HG02840 (cell line): Measurements from ENCODE around the gene LARP4B.

Source experiments
- ATAC-seq: cut with Tn5 transposase; IDR thresholded peaks from one replicate; pipeline ENCODE4 v1.9.1; 2021; ENCODE audit warnings: mild to moderate bottlenecking, moderate library complexity, moderate number of reproducible peaks; ENCODE audit not compliant: unreplicated experiment, low FRiP score

The LARP4B gene

GRCh38 chr10:813286-813685 lies 118.2 kb downstream of the LARP4B start:
- no peak for ATAC-seq

- no peak for ATAC-seq
Measured at GRCh38 chr10:812787-813186, 118.7 kb downstream of the LARP4B start.

- no peak for ATAC-seq
Measured at GRCh38 chr10:811379-812175, 119.9 kb downstream of the LARP4B start.

- no peak for ATAC-seq
Measured at GRCh38 chr10:810351-810846, 121.1 kb downstream of the LARP4B start.

- no peak for ATAC-seq
Measured at GRCh38 chr10:809671-810350, 121.7 kb downstream of the LARP4B start.

GRCh38 chr10:807958-808353 lies 123.5 kb downstream of the LARP4B start:
- ATAC-seq = no peak

GRCh38 chr10:807163-807957 lies 124.1 kb downstream of the LARP4B start:
- no peak for ATAC-seq

- no peak for ATAC-seq
Measured at GRCh38 chr10:806451-807162, 124.9 kb downstream of the LARP4B start.

- ATAC-seq = no peak
Measured at GRCh38 chr10:805620-806305, 125.7 kb downstream of the LARP4B start.

GRCh38 chr10:804787-805619 lies 126.5 kb downstream of the LARP4B start:
- ATAC-seq = no peak

- no peak for ATAC-seq
Measured at GRCh38 chr10:804191-804781, 127.2 kb downstream of the LARP4B start.

GRCh38 chr10:803041-803741 lies 128.3 kb downstream of the LARP4B start:
- ATAC-seq = no peak

- no peak for ATAC-seq
Measured at GRCh38 chr10:802506-802905, 129.0 kb downstream of the LARP4B start.

- no peak for ATAC-seq
Measured at GRCh38 chr10:797179-797578, 134.3 kb downstream of the LARP4B start.

- ATAC-seq = no peak
Measured at GRCh38 chr10:796233-796632, 135.3 kb downstream of the LARP4B start.

GRCh38 chr10:794382-794956 lies 137.0 kb downstream of the LARP4B start:
- no peak for ATAC-seq

GRCh38 chr10:792792-793100 lies 138.8 kb downstream of the LARP4B start:
- ATAC-seq = no peak
